Dermis blood vessel endothelial cell (primary cell): ENCODE measurements around the gene FRS3. TPM values are rescaled to one million over a fixed set of nuclear protein-coding genes. Genes with fewer than 3 reads are reported as not detected.
A peak's percentile ranks its signal among the peaks of the same experiment; 100 is the strongest.
"Not testable (repeated sequence)": the region's sequence is repeated elsewhere in the genome, so short reads cannot be mapped to it uniquely, and the experiment has no call there.

Source experiments
- DNase-seq: peaks from one replicate; pipeline ENCODE4 v3.0.0; 2010
- total RNA-seq: library from RNA; depleted of rRNA; stranded (reverse); fragments of >200 nt; gene quantifications from 2 replicates; pipeline ENCODE4 v1.2.3, GENCODE V29; 2014

Gene FRS3
- total RNA-seq, 1 donor from 2014 or later = 1.2 TPM

DNA sequence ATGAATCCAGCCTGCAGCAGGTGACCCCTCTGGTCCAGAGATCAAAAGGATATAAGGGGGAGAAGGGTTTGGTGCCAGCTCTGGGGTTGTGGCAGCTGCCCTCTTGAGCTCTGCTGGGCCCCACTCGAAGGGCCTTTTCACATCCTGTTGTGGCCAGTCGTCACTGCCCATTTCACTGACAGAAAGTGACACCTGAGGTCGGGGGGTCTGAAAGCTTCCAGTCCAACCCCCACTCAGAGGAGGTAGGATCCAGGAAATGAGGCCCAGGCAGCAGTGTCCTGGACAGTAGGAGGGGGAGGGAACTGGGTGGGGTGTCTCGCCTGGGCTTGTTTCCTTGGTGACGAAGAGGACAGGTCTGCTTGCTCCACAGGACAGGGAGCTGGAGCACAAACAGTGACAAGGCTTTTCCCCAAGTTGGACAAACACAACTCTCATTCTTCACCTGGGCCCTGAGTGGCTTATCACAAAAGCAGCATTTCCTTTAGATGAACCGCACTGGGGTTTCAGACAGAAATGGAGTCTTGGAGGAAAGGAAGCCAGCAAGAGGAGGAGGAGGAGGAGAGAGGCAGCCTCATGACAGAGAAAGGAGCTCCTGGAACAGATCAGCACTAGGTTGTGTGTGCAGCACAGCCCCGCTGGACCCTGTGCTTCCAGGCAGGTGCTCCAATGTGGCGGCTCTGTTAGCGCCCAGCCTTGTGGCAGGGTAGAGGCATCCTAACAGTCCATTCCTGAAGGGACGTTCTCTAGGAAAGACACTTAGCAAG, 11.0 kb downstream of the FRS3 start:
- DNase-seq = no peak

- peak; percentile 65 for DNase-seq
These were observed 12.4 kb downstream of the FRS3 start for GRCh38 chr6:41767112-41767833.

GRCh38 chr6:41766043-41766664, 13.5 kb downstream of the FRS3 start:
- DNase-seq = not testable (repeated sequence)

DNA sequence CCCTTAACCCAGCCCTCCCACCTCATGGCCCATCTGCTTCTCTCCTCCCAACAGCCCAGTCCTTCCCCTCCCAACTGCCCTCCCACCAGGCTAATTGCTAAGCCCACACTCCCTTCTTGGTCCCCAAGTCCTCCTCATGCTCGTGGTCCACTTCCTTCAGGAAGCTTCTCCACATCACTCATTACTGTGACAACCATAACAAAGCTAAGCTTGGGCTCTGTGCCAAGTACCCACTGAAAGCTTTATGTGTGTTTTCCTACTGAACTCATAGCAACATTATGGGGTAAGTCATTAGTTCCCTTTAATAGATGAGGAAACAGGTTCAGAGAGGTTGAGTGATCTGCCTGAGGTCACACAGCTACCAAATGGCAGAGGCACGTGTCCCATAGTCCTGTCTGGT, 16.2 kb downstream of the FRS3 start:
- DNase-seq = peak; percentile 85

- DNase-seq = no peak
These were observed 19.7 kb downstream of the FRS3 start for GRCh38 chr6:41759905-41760579.

DNA sequence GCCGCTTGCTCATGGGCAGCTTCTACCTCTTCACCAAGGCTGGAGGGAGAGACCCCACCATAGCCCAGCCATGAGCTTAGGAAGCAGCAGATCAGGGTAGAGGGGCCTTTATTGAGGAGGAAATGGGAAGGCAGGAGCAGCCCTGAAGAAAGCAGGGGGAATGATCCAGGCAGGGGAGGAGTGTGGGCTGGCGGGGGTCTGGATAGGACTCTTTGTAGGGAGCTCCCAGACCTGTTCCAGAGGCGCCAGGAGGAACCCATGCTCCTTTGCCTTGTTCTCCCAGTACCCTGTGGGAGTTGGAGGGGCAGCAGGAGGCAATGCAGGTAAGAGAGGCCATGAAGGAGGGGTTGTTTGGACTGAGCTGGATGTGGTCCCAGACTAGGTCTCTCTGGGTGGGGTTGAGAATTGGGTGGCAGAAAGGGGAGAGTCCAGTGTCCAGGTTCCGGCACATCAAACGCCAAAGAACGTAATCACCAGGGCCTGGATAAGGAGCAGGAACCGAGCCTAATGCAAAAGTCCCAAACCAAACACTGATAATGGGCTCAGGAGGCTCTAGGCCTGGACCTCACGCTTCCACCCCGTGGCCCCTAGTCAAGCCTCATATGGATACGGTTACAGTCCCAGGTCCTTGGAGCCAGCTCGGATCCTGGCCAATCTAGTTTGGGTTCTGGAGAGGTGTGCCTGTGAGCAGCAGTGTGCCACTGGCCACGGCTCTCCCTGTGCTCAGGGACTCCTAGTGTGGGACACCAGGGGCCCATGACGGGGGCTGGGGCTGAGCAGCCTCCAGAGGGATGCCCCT, 20.4 kb downstream of the FRS3 start:
- no peak for DNase-seq

DNA sequence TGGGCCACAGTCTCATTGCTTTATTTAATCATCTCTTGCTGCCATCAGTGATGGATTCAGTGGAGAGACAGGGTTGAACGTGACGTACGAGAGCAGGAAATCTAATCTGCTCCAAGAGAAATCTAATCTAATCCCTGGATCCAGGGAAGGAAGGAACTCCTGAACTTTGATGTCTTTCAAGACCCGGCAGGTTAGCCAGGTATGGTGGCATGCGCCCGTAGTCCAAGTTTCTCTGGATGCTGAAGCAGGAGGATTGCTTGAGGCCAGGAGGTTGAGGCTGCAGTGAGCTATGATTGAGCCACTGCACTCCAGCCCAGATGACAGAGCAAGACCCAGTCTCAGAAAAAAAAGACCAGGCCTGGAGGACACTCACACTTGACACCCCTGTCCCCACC, 21.1 kb downstream of the FRS3 start:
- DNase-seq = no peak

- DNase-seq = no peak
These were observed 21.6 kb downstream of the FRS3 start for GRCh38 chr6:41757931-41758640.

GRCh38 chr6:41757271-41757670, 22.4 kb downstream of the FRS3 start:
- no peak for DNase-seq

DNA sequence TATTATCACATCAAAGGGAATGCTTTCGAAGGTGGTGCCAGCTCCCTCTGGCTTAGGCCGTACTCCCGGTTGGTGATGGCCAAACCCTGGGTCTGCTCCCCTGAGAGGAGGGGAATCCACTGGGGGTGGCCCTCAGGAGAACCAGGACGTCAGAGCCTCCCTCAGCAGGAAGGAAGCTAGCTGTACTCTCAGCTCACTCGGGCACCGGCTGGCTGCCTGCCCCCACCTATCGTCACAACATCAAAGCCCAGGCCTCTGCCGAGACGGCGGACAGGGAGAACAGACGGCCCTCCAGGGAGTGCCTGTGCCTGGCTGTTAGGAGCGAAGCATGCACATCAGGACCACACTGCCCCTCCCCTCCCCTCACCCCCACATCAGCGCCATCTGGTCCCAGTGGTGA, 23.3 kb downstream of the FRS3 start:
- peak; percentile 28 for DNase-seq

DNA sequence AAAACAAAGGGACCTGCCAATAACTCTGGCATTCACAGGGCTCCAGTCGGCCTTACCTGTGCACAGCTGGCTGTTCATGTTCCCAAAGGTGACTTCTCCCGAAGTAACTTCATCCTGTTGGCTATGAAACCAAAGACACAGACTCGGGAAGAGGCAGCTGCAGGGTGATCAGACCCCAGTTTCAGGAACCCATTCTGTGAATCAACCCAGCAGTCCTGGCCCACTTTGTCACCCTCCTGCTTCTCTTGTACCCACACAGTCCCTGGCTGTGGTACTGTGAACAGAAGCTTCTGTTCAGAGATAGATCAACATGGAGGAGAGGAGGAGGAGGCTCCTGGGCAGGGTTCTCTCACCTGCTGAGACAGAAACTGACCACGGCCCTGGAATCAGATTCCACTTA, 23.8 kb downstream of the FRS3 start:
- DNase-seq = no peak

- DNase-seq = no peak
These were observed 29.3 kb downstream of the FRS3 start for GRCh38 chr6:41750374-41750773.

GRCh38 chr6:41748542-41748941, 31.2 kb downstream of the FRS3 start:
- DNase-seq = no peak

- no peak for DNase-seq
These were observed 31.6 kb downstream of the FRS3 start for GRCh38 chr6:41748102-41748477.

DNA sequence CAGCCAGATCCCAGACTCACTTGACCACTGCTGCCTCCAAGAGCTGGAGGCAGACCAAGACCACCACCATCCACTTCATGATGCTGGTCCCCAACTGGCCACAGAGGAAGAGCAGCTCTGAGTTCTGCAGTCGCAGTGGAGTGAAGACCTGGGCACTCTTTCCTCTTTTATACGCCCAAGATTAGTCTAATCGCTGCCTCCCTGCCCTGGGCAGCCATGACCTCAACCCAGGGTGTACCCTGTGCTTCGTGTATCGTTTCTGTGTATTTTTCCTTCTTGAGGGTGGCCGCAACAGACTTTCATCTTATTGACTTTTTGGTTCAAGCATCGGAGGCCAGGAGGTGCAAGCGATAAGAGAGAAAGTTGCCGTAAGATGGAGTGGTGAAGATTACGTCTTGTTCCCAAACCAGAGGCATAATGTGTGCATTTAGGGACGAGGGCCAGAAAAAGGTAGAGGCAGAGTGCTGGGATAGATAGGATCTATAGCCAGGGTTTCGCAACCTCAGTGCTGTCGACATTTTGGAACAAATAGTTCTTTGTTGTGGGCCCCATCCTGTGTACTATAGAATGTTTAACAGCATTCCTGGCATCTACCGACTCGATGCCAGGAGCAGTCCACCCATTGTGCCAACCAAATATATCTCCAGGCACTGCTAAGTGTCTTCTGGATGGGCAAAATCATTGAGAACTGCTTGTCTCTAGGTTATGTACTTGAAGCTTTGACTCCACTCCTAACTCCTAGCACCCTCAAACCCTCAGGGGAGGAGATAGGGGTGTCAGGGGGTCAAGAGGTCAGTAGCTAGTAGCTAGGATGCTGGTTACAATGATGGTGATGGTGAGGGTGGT, 32.2 kb downstream of the FRS3 start, which contains the start of gene PGC:
PGC (minus strand) TSS at position 142 of the 846 bp plus-strand sequence; CDS start at position 79, 63 bp downstream.
- no peak for DNase-seq

- no peak for DNase-seq
These were observed 33.6 kb downstream of the FRS3 start for GRCh38 chr6:41746107-41746506.

- no peak for DNase-seq
These were observed 35.4 kb downstream of the FRS3 start for GRCh38 chr6:41744236-41744787.

- no peak for DNase-seq
These were observed 36.1 kb downstream of the FRS3 start for GRCh38 chr6:41743406-41744235.
